AG09309 (cell line): Measurements from ENCODE around the gene DTNBP1.
"Not testable (repeated sequence)": the region's sequence is repeated elsewhere in the genome, so short reads cannot be mapped to it uniquely, and the experiment has no call there.

Experiments used
- DNase-seq: peaks from one replicate; pipeline ENCODE4 v3.0.0-alpha.2; 2010; ENCODE audit warnings: low read depth
- H3K4me3 ChIP-seq: 2 replicates; pipeline ENCODE4 v1.5.1; 2011; ENCODE audit warnings: mild to moderate bottlenecking, low read depth, low read length, moderate library complexity; ENCODE audit not compliant: control insufficient read depth
- CTCF ChIP-seq: IDR thresholded peaks from 2 replicates; pipeline ENCODE4 v1.5.1; 2011; ENCODE audit warnings: mild to moderate bottlenecking, low read depth, low read length, inconsistent platforms; ENCODE audit not compliant: insufficient read depth, control insufficient read depth; ENCODE audit errors: missing control alignments

DTNBP1 gene

GRCh38 chr6:15544321-15544900 lies 118.4 kb downstream of the DTNBP1 start:
- no peak overlapping the region for H3K4me3 ChIP-seq
- no peak for TF ChIP-seq CTCF
- DNase-seq: no peak

GRCh38 chr6:15543332-15543917 lies 119.4 kb downstream of the DTNBP1 start:
- not testable (repeated sequence) for DNase-seq, H3K4me3 ChIP-seq

GRCh38 chr6:15539722-15540270 lies 123.0 kb downstream of the DTNBP1 start:
- no peak overlapping the region for H3K4me3 ChIP-seq
- no peak for DNase-seq
- TF ChIP-seq CTCF: no peak

GRCh38 chr6:15538766-15539495 lies 123.9 kb downstream of the DTNBP1 start:
- H3K4me3 ChIP-seq: no peak overlapping the region
- DNase-seq: no peak
- TF ChIP-seq CTCF: no peak

- TF ChIP-seq CTCF: no peak
- DNase-seq: no peak
Observed at GRCh38 chr6:15538106-15538505, 124.7 kb downstream of the DTNBP1 start.

GRCh38 chr6:15536198-15536955 lies 126.5 kb downstream of the DTNBP1 start:
- peak; percentile 8 for DNase-seq
- TF ChIP-seq CTCF: no peak
- H3K4me3 ChIP-seq: no peak overlapping the region

More at GRCh38 chr6:15538106-15538505, 124.7 kb downstream of the DTNBP1 start:
- no peak overlapping the region for H3K4me3 ChIP-seq
